ENCODE data around the gene FRMD1. TPM values are rescaled to one million over a fixed set of nuclear protein-coding genes. Genes with fewer than 3 reads are reported as not detected.

Gene FRMD1
- polyA plus RNA-seq, 3 donors: not detected

GRCh38 chr6:168011291-168011690 is 67.7 kb downstream of the FRMD1 start:
- Histone ChIP-seq H3K9me3 (replicated peaks in 1 of 2; ENCODE audit: control insufficient read depth in 1 of 2, insufficient read depth in 1 of 2, low read length in 2 of 2) (peaks cover 26 to 27% of the 10 kb centered on the region in 2 donors), H3K36me3 (replicated peaks in 1 of 2; ENCODE audit: control insufficient read depth in 1 of 2, insufficient read depth in 2 of 2, low read length in 2 of 2) (no peaks in the 10 kb centered on the region), H3K4me3 (replicated peaks in 1 of 3; ENCODE audit: low read depth in 2 of 3, low read length in 3 of 3) (no peak overlapping the region), H3K9ac (ENCODE audit: insufficient read depth, low read length, poor library complexity, severe bottlenecking) (no peak overlapping the region), H4K20me1 (ENCODE audit: insufficient read depth, low read length) (no peaks in the 10 kb centered on the region), H3K27ac (ENCODE audit: low read depth in 1 of 2, low read length in 2 of 2) (no peak overlapping the region), H3K4me1 (ENCODE audit: control insufficient read depth in 1 of 2, insufficient read depth in 2 of 2, low read length in 2 of 2) (no peaks in the 10 kb centered on the region), H3K79me2 (ENCODE audit: insufficient read depth, low read length) (no peaks in the 10 kb centered on the region), H2AFZ (ENCODE audit: insufficient read depth, low read depth, low read length, poor library complexity, severe bottlenecking) (no peak overlapping the region), H3K27me3 (ENCODE audit: control insufficient read depth in 2 of 2, insufficient read depth in 2 of 2, low read length in 2 of 2) (no peaks in the 10 kb centered on the region), H3K4me2 (replicated peaks; ENCODE audit: extremely low read depth, low read length, poor library complexity, severe bottlenecking) (no peak overlapping the region)
- Mint-ChIP-seq H3K27ac (no peak overlapping the region), H3K4me3 (no peak overlapping the region), H3K27me3 (ENCODE audit: low read depth in 3 of 3) (peaks cover 0 to 4% (median 0%) of the 10 kb centered on the region in 3 donors), H3K36me3 (no peaks in the 10 kb centered on the region), H3K9me3 (peaks cover 19 to 37% (median 32%) of the 10 kb centered on the region in 7 donors), H3K4me1 (peaks cover 4% of the 10 kb centered on the region)
- no peak for DNase-seq
- WGBS (ENCODE audit: insufficient coverage): no CpG with 5 or more reads among the region's 1 CpG
- intact Hi-C loops (cut with micrococcal nuclease): no loop called here
- TF ChIP-seq CTCF (IDR thresholded peaks at IDR 0.05): no peak

- no peak for TF ChIP-seq CTCF (IDR thresholded peaks at IDR 0.05)
- Histone ChIP-seq H3K9ac (ENCODE audit: insufficient read depth, low read length, poor library complexity, severe bottlenecking) (no peak overlapping the region), H2AFZ (ENCODE audit: insufficient read depth, low read depth, low read length, poor library complexity, severe bottlenecking) (no peak overlapping the region), H3K9me3 (replicated peaks in 1 of 2; ENCODE audit: control insufficient read depth in 1 of 2, insufficient read depth in 1 of 2, low read length in 2 of 2) (peaks cover 17 to 26% of the 10 kb centered on the region in 2 donors), H3K27ac (ENCODE audit: low read depth in 1 of 2, low read length in 2 of 2) (no peak overlapping the region), H3K79me2 (ENCODE audit: insufficient read depth, low read length) (no peaks in the 10 kb centered on the region), H3K36me3 (replicated peaks in 1 of 2; ENCODE audit: control insufficient read depth in 1 of 2, insufficient read depth in 2 of 2, low read length in 2 of 2) (no peaks in the 10 kb centered on the region), H3K4me2 (replicated peaks; ENCODE audit: extremely low read depth, low read length, poor library complexity, severe bottlenecking) (no peak overlapping the region), H3K27me3 (ENCODE audit: control insufficient read depth in 2 of 2, insufficient read depth in 2 of 2, low read length in 2 of 2) (no peaks in the 10 kb centered on the region), H3K4me1 (ENCODE audit: control insufficient read depth in 1 of 2, insufficient read depth in 2 of 2, low read length in 2 of 2) (no peaks in the 10 kb centered on the region), H4K20me1 (ENCODE audit: insufficient read depth, low read length) (no peaks in the 10 kb centered on the region), H3K4me3 (replicated peaks in 1 of 3; ENCODE audit: low read depth in 2 of 3, low read length in 3 of 3) (no peak overlapping the region)
- 100% methylated on average over 1 of the region's 3 CpGs for WGBS (ENCODE audit: insufficient coverage)
- Mint-ChIP-seq H3K27ac (no peak overlapping the region), H3K4me3 (no peak overlapping the region), H3K9me3 (peaks cover 19 to 33% (median 28%) of the 10 kb centered on the region in 7 donors), H3K27me3 (ENCODE audit: low read depth in 3 of 3) (peaks cover 2 to 7% (median 3%) of the 10 kb centered on the region in 3 donors), H3K36me3 (no peaks in the 10 kb centered on the region), H3K4me1 (peaks cover 4% of the 10 kb centered on the region)
- intact Hi-C loops (cut with micrococcal nuclease): no loop called here
- DNase-seq: no peak
These were observed 69.7 kb downstream of the FRMD1 start for GRCh38 chr6:168009331-168009730.

All from CD14-positive monocyte (primary cell).